ENCODE results near the gene ELAVL4.
"Not testable (repeated sequence)": the region's sequence is repeated elsewhere in the genome, so short reads cannot be mapped to it uniquely, and the experiment has no call there.

The ELAVL4 gene

DNA sequence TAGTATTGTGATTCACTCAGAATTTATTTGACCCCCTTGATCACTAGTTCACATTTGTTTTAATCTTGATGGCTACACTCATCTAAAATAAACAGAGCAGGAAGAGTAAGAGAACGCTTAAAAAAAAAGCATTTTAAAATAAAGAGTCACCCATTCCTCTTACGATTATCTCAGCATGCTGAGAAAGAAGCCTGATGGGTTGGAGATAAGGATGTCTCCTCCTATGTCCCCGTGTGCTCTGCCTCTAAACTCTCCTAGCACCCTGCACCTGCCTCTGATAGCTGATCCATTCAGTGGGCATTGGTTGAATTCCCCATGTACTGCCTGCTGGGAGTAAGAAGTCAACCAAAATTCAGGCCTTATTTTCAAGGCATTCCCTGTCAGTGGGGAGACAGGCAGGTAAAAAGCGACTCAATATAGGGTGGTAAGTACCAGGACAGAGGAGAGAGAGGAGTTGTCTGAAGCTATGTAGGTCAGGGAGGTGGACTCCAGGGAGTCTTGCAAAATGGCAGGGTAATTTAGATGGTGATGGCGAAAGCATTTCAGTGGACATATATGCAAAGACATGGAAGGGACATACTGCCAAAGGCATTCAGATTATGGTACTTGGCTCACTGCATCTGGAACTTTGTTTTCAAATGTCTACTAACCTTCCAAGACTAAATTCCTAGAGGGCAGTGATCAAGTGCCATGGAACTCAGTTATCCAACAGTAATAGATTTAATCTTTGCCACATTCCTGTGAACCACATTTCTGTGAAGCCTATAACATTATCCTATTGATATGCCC lies 18.4 kb downstream of the ELAVL4 start:
- no peak for DNase-seq (ENCODE audit: low spot score)

DNA sequence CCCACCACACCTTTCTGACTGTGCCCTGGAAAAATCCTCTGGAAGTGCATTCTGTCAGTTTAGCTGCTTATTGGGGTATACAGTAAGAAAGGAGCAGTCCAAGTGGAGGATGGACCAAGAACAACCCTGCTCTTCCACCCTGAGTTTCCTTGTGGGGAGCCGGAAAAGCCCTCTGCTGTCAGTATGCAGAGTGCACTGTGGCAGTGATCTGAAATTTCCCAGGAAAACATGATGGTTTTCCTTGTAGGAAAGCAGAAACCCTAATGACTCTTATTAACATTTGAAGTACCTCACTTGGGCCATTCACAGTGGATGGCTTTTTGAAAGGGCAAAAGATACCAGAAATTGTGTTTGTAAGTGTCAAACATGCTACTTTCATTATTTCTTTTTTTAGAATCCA lies 20.5 kb downstream of the ELAVL4 start:
- DNase-seq (ENCODE audit: low spot score): no peak

DNA sequence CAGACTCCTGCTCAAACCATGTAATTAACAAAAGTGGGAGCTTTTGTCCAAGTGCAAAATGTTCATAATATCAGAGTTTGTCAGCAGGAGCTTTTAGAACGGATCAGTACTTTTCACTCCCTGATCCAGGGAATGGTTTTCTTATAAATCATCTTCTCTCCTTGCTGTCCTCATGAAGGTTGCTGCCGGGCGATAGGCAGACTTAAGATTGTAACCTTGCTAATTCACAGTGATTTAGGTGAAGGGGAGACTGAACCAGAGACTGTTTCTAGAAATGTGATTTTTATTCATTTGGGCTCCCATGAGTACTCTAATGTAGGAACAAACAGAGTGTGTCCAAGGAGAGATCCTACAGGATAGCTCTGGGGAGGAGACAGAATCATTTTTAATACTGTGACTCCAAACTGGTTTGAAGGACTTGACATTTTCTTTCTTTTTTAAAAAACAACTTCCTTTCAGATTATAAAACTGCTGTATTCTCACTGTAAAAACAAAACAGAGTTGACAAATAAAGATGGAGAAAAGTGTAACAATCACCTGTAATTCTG lies 23.7 kb downstream of the ELAVL4 start:
- no peak for DNase-seq (ENCODE audit: low spot score)

DNA sequence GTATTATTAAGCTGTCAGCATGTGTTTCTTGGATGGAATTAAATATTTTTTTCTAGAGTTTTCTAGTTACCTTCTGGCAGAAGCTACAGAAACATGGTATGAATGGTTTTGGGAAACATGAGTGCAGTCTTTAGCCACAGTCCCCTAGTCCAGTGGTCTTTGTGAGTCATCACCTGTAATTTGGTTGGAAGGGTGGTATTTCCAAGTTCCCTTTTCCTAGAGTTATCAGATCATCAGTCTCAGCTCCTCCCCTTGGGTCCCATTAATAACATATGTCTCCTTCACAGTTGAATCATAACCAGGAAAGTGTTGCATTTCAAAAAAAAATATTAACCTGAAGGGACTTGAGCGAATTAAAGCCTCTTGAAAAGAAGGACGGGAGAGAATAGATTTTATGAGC lies 27.0 kb downstream of the ELAVL4 start:
- no peak for DNase-seq (ENCODE audit: low spot score)

DNA sequence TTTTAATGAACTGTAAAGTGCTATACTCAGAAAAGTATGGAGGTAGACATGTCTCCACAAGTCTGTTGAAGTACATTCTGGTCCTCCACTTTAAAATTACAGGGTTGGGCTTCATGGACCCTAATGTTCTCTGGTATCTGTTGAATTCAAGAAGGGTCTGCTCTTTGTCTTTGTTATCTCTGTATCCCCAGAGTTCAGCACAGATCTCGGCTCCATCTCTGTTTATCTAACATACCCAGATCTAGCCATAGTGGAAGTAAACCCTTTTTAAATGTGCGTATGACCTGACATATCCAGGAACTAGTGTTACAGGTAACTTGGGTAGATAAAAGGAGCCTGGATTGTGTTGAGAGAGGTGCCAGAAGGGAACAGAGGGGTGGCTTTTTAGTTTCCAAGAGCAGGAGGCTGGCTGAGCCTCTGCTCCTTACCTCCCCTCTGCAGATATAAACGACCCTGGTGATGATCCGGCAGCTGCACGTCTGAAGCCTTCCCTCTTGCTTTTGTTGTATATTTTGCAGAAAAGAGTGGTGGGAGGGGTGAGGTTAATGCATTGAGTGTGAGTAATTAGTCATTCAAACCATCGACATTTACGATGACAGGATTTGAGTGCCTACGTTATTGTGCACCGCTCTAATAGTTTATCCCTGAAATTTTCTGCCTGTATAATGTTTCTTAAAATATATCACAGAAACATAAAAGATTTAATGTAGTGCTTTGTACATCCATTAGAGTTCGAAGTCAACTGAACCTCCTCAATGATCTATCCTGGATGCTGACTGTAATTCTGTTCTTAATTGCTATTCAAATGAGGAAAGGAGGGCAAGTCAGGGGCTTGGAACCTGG lies 30.8 kb downstream of the ELAVL4 start:
- no peak for DNase-seq (ENCODE audit: low spot score)

DNA sequence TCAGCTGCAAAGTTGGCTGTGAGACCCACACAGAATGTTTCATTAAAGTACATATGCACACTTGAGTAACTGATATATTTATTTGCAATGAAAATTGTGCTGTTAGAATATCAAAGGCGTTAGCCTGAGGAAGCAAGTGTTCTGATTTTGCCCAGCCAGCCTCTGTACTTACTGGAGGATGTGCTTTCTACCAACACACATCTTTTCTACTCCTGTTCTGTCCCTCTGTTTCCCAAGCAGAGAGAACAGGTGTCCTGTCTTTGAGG lies 31.4 kb downstream of the ELAVL4 start:
- no peak for DNase-seq (ENCODE audit: low spot score)

DNA sequence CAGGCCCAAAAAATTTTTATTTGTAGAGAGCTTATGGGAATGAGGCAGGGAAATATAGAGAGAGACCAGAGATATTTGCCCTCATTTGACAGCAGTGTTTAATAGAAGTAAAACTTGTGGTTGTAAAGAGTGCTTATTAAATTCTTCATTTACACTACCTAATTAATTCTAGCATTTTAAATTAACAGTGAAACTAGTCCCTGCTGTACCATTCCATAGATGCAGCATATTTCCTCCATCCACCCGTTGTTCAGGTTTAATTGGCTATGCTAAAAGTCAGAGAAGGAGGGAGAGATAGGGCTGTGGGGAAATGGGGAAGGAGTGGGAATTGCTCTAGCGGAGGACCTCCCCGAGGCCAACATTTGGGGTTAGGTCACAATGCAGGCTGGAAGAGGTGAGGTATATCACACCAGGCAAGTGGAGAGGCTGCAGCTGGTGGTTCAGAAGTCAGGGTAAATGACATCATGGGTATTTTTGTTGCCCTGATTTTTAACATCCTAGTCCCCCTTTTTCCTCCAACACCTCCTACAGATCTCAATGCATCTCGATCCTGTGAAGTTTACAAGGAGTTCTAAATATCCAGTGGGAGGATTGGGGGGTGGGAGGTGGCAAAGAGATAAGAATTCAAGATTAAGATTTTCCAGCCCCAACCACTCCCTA lies 38.6 kb downstream of the ELAVL4 start:
- no peak for DNase-seq (ENCODE audit: low spot score)

DNA sequence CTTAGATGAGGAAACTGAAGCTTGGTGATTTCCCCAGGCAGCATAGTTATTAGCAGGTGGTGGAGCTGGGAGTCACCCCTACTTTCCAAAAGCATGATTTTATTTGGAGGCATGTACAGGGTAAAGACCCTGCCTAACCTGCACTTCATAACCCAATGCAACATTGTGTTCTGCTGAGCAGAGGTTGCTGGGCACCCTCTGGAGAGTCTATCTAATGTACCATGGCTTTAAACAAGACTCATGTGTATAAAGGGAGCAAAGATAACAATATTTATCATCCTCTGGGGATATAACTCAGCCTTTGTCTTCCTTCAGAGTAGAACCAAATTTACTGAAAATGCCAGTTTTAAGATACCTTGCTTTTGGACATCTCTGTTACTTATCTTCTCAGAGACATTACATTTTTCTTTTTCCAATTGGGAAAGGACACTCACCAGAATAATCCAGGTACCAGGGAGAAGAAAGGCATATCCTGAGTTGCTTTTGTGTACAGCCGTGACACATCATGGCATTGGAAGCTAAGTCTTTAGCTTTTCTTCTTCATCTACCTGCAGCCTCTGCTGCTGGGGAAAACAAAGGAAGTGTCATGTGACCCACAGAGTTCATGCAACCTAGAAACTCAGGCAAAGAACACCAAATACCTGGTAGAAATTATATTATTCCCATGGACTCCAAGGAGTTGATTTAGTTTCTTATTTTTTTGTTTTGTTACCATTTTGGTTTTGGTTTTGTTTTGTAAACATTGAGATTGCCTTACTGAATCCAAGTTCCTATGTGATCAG lies 39.6 kb downstream of the ELAVL4 start:
- DNase-seq (ENCODE audit: low spot score): no peak

DNA sequence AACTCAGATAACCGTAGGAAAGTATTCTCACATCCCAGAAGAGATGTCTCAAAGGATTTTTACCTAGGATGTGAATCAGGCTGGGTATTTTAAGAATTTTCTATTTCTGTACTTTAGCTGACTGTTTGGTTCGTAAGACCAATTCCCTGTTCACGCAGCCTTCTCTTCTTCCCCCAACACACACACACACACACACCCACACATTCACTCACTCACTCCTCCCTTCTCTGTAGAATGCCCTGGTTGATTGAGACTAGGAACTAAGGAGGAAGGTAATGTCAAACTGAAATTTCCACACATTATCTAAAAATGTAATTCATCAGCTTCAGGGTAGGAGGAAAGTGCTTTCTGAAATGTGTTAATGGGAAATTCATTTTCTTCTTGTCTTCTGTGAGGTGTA lies 43.5 kb downstream of the ELAVL4 start:
- DNase-seq (ENCODE audit: low spot score): no peak

DNA sequence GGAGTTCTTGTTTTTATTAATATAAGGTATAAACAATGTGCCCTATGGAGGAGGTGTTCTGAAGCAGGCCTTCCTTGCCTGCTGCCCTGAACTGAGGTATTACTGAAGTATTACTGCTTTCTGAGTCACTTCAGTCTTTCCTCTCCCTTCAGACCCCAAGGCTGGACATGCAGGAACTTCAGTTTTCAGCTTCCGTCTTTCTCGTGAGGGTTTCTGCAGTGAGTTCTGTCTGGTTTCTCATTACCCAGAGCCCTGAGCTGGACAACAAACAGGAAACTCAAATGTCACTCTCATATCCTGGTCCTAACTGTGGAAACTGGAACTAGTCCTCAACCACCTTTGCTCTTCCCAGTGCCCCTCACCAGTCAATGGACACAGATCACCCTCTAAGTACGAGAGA lies 46.8 kb downstream of the ELAVL4 start:
- DNase-seq (ENCODE audit: low spot score): no peak

DNA sequence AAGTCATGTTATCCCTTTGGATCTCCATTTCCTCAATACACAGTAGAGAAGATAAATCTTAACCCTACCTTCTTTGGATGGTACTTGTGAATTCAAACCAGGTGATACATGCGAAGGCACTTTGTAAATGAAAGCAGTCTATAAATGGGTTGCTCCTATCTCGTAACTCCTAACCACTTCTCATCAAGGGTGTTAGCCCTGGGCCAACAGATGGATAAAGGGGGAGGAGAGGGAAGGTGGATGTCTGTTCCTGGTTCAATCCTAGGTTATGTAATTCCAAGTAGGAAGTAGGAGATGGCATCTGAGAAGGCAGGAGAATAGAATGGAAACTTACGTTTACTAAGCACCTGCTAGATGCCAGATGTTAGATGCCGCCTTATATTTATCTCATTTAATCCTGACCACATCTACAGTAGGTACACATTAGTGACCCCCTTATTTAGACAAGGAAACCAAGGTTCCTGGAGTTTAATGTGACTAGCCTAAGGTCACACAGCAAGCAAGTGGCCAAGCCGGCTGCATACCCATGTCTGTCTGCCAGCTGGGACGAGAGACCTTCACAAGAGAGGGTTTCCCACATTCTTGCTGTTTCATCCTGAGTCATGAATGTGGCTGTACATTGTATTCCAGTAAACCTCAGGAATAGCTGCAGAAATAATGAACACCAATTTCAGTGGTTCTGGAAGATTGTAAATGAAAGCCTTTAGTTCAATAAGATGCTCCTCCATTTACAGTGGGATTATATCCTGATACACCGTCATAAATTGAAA lies 47.7 kb downstream of the ELAVL4 start:
- DNase-seq (ENCODE audit: low spot score): no peak

DNA sequence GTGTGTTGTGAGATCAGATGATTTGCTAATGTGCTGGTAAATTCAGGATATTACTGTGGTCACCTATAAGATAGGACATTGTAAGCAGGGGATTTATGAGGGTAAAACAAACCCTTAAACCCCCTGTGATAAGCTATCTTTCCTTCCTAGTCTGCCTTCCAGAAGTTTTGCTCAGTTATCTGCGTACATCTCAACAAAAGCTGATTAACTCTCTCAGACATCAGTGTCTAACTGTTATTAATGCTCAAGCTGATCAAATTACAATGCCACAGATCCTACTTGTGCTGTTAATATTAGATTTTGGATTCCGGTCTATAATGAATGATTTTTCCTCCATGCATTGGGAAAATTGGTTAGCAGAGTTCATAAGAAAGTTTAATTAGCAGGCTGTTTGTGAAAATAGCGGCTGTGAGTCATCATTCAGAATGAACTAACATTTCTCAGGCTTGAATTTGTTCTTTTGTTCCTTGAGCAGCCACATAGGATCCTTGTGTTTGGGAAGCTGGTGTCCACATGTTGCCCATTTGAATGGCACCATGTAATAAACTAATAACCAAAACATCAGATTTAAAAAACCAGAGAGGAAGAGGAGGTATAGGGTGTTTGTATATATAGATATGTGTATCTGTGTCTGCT lies 48.7 kb downstream of the ELAVL4 start:
- no peak for DNase-seq (ENCODE audit: low spot score)

DNA sequence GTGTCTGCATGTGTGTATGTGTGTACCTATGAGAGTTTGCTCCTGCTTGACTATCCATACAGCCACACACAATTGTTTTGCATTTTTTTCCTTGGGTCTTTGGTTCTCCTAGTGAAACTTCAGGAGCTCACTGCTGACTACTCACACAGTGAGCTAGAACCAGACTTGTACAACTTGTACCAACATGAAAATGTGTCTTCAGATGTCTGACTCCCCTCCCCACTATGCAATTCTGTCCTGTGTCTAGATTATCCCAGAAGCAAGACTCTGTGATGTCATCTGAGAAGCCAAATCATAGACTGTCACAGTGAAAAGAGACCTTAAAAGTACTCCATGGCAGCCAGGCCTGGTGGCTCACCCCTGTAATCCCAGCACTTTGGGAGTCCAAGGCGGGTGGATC lies 49.7 kb downstream of the ELAVL4 start:
- DNase-seq (ENCODE audit: low spot score): no peak

DNA sequence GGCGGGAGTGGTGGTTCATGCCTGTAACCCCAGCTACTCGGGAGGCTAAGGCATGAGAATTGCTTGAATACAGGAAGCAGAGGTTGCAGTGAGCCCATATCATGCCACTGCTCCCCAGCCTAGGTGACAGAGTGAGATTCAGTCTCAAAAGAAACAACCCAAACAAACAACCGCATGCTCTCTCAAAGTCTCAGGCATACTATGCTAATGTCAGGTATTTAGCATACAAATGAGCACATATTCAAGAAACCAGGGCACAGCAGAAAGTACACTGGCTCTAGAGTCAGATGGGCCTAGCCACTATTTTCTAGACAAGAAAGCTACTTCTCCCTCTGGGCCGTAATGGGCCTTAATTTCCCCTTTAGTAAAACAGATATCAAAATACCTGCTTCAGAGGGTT lies 55.0 kb downstream of the ELAVL4 start:
- DNase-seq (ENCODE audit: low spot score): no peak

DNA sequence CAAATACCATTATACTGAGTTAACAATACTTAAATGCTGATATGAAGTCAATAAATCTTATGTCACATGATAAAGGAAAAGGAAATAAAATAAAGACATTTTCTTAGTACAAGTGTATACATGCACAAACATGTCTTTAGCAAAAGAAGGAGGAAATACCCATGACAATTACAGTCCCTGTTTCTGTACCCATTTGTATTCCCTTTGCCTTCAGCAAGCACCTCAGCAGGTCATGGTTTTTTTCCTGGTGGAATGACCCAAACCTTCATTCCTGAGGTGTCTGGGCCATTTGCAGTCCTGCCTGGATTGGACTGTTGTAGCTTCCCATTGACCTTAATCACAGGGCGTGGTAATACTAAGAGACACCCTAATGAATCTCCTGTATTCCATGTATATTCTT lies 57.6 kb downstream of the ELAVL4 start:
- not testable (repeated sequence) for DNase-seq (ENCODE audit: low spot score)

DNA sequence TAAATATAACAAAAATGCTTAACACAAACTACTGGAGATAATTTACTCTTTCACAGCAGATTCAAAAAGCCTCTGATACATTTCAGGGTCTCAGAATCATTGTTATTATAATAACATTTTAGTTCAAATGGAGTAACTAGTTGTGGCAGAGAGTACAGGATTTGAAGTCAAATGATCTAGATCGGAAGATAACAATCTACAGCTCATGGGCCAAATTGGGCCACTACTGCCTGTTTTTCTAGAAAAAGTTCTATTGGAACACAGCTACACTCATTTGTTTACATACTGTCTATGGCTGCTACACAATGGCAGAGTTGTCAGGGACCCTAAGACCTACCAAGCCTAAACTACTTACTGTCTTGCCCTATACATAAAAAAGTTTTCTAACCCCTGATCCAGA lies 63.6 kb downstream of the ELAVL4 start:
- no peak for DNase-seq (ENCODE audit: low spot score)

DNA sequence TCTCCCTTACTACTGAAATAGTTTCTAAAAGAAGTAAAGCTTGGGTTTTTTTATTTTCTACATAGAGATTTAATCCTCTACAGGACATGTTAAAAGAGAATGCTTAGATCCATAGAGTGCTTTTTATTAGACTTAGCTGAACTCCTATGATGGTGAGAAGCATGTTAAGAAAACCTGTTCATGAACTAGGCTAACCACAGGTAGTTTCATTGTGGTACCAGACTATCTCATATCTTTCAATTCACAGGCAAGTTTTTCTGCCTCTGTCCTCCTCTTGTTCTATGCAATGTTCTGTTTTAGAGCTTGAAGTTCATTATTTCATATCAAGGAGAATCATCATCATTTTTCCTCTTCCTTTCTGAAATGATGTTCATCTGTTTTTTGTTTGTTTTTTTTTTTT lies 65.4 kb downstream of the ELAVL4 start:
- no peak for DNase-seq (ENCODE audit: low spot score)

DNA sequence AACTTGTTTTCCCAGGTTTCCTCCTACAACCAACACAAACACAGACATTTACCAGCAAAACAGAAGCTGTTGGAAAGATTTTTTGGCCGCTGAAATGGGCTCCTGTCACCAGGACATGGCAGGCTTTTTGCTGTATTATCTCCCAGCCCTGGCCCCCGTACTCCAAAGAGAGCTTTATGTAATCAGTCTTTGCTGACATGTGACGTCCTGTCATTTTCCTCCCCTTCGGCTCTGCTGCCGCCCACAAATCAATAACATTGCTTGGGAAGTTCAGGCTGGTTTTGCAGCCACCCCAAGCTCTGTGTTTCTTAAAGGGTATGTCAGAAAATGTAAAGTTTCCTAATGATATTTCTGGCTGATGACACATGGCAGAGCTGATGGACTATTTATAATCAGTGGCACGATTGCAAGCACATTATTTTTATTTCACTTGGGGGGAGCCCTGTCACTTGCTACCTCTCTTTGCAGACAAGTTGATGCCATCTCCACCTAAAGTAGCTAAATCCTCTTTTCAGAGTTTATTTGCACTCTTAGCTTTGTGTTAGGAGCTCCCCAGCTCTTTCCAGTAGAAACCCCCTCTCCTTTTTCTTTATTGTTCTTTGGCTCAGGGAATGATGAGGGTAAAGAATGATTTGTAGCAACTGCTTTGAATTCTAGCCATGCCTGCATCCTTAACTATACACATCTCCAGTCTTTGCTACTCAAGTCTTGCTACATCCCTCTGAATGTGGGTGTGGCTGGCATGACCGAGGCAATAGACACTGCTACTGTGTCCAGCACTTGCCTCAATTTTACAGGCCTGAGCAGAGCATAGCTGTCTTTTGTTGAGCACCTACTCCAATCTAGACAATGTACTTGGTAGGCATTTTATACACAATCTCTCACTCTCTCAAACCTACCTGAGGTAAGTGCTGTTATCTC lies 67.3 kb downstream of the ELAVL4 start:
- no peak for DNase-seq (ENCODE audit: low spot score)

DNA sequence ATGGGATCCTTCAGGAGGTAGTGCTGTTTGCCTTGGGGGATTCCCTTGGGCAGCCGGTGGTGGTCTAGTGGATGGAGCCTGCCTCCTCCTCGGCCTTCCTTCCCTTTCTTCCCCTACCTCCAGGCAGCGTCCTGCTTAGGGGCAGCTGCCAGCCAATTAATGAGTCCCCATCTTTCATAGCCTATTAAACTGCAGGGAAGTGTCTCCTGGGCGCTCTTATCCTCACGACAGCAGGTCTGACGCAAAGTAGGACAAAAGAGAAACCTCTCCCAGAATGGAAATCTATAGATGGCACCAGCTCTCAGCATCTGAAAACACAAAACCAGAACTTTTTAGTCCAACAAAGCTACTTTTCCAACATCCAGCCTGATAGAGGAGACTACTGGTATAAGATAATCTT lies 69.3 kb downstream of the ELAVL4 start:
- no peak for DNase-seq (ENCODE audit: low spot score)

DNA sequence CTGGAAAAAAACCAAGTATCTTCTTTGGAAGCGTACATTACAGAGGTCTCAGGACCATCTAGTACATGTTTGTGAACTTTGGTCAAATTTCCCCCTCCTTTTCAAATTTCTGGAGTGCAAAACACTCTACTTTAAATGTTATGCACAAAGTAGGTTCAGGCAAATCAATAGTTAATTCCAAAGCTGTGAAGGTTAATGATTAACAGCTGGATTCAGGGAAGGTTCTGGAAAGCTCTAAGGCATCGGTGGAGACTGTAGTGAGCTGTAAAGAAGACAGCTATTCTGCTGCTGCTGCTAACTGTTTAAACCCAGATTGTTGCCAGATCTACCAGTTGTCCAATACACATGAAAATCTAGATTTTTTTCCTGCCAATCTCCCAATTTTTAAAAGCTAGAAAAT lies 70.9 kb downstream of the ELAVL4 start:
- no peak for DNase-seq (ENCODE audit: low spot score)

Data from CD4-positive, alpha-beta T cell treated with Interleukin-2 at 100 ng/mL for 4 hours (primary cell).